NCI-H1048 (cell line): ENCODE measurements around the gene CASQ2.

ENCODE experiments used
- DNase-seq: peaks from one replicate; lab custom pipeline; 2025; lab: John Stamatoyannopoulos, UW

The CASQ2 gene

DNA sequence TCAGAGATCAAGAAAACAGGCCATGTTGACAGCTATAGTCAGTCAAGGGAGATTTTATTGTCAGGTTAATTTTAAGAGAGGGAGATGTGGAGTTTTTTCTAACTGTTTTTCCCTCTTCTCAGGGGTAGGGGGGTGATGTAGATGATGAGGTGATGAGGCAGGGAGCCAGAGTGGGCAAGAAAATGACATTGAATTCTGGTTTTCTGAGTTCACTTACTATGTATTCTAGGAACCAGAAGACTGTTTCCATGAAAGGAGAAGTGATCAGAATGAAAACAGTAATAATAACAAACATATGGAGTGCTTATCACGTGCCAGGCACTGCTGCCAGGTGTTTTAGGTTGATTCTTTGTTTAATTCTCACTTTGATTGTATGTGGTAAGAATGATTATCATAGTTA, 40.2 kb downstream of the CASQ2 start:
- DNase-seq: no peak

GRCh38 chr1:115727706-115728249, 40.7 kb downstream of the CASQ2 start:
- DNase-seq: no peak

GRCh38 chr1:115726570-115726969, 41.9 kb downstream of the CASQ2 start:
- no peak for DNase-seq

GRCh38 chr1:115726161-115726560, 42.4 kb downstream of the CASQ2 start:
- no peak for DNase-seq

GRCh38 chr1:115725600-115725999, 42.9 kb downstream of the CASQ2 start:
- DNase-seq: no peak

- DNase-seq: no peak
Observed at GRCh38 chr1:115723756-115724155, 44.8 kb downstream of the CASQ2 start.

DNA sequence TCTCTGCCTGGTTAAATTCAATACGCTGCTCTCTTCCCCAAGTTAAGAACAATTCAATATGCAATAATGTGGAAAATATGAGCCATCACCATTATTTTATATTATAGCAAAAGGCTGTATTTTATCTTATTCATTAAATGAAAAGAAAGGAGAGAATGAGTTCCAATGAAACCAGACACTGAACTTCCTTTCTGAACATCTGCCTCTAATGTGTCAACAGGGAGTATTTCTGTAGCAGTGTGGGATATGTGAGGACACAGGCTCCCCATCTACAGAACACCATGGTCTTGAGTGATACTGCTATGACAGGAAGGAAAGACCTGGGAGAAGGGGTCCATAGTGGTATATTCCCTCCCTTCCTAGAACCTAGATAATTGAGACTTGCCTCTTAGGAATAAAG, 46.3 kb downstream of the CASQ2 start:
- DNase-seq: no peak

- DNase-seq: no peak
Observed at GRCh38 chr1:115719285-115719684, 49.2 kb downstream of the CASQ2 start.

DNA sequence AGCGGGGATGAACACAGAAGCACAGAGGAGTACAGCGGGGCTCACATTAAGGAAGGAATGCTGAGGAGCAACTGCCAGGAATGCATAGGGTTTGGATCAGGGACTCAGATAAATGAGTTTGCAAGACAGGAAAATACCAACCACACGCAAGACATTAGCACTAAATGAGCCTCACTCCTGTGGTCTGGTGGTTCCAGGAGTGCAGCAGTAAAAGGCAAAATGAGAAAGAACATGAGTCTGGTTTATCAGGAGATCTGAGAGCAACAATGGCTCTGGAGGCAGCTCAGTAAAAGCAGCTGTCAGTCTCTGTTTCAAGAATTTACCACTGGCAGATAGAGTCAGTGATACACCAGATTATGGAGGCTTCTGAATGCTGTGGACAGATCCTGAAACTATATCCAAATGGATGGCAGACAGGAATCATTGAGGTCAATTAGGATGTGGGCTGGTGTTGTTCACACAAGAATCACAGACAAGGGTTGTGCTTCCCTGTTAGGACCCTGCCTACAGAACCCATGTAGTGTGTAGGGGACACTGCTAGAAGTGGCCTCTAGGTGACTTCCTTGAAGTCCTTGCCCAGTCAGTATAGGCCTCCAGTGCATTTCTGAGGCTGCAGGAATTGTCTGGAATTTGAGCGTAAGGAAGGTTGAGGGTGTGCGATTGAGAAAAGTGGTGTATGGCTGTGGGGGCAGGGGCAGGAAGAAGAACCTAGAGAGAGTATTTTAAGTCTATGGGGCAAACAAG, 50.3 kb downstream of the CASQ2 start:
- DNase-seq: no peak

GRCh38 chr1:115717541-115717940, 51.0 kb downstream of the CASQ2 start:
- DNase-seq: no peak

GRCh38 chr1:115714572-115715141, 53.9 kb downstream of the CASQ2 start:
- DNase-seq: no peak

GRCh38 chr1:115713906-115714305, 54.6 kb downstream of the CASQ2 start:
- no peak for DNase-seq

- DNase-seq: no peak
Observed at GRCh38 chr1:115712911-115713609, 55.5 kb downstream of the CASQ2 start.

DNA sequence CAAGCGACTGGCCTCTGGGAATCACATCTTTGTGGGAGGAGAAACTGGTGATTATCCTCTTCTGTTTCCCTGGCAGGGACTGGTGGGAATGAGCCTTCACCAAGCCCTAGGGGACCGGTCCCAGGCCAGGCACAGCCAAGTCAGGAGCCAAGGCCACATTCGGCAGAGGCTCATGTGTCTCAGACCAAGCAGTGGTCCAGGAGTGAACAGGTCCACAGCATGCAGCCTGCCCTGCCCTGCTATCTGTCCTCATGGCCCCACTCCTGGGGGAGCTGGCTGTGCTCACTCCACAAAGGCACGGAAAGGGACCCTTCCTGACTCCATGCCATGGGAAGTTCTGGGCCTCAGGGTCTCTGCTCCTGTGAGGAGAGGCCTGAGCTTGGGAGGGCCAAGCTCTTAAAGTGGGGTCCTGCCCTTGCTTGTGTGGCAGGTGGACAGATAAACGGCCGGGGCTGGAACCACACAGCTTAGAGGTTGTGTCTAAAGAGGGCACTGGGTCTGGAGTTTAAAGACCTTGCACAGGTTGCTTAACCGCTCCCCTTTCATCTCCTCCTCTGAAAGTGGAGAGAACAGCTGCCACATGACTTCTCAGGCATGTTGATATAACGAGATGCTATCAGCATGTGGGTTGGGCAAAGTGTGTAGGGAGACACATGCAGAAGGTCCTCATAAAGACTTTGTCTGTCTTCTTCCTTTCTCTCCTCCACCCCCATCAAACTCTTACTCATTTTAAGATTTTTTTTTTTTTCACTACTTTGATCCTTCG, 57.5 kb downstream of the CASQ2 start:
- no peak for DNase-seq

GRCh38 chr1:115706587-115707425, 61.7 kb downstream of the CASQ2 start:
- DNase-seq: peak; percentile 16

- no peak for DNase-seq
Observed at GRCh38 chr1:115705963-115706362, 62.6 kb downstream of the CASQ2 start.

DNA sequence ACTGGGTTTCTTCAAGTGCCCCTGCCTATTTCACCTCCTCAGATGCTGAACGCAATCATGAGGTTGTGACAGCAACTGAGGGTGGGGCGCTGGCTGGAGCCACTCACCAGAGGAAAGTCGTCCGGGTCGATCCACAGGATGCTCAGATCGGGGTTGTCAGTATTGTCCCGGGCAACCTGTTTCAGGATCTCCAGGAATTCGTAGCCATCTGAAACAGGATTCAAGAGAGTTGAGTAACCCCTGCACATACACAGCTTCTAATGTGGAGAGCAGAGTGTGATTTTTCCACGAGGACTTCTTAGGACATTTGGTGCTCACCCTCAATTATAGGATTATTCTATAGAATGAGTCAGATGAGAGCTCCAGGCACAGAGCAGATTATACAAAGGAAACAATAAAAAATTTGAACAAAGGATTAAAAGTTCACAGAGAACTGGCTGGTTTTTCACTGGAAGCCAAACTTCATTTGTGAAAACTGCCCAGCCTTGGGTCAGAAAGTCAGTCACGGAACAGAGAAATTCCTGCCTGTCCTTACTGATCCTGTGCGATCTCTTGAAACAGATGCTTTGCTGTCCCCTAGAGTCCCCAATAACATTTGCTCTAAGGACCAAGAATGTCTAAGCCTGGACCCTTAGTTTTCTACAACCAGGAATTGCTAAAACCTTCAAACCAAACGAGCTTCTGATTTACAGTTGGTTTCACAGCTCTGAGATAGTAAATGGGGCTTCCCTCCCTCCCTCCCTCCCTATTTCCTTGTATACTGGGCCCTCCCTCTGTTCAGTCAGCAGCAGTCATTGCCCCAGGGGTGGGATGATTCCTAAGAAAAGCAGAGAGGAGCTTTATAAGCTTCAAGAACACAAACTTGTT, 63.2 kb downstream of the CASQ2 start:
- DNase-seq: no peak

- no peak for DNase-seq
Observed at GRCh38 chr1:115702959-115703358, 65.6 kb downstream of the CASQ2 start.

GRCh38 chr1:115701090-115701489, 67.4 kb downstream of the CASQ2 start:
- DNase-seq: no peak

DNA sequence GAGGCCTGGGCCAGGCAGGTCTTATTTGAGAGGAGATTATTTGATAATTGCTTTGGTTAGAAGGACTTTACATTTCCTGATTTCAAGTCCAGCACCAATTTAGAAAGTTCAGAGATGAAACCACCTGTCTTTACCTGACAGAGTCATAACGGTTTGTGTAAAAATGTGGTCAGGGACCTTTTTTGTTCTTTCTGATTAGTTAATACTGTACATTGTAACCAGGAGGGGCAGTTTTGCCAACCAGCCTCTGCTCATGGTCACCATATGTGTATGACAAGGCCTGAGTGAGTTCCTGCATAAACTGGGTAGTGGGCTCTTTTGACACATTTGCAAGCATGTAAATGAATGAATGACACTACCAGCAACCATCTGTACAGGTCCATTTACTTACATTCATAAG, 70.9 kb downstream of the CASQ2 start:
- DNase-seq: no peak
